Thoracic aorta (tissue), 2 donors: Measurements from ENCODE around the gene ICA1L. TPM values are rescaled to one million over a fixed set of nuclear protein-coding genes. Genes with fewer than 3 reads are reported as not detected.
"Not testable (repeated sequence)": the region's sequence is repeated elsewhere in the genome, so short reads cannot be mapped to it uniquely, and the experiment has no call there.

Source experiments
- ATAC-seq: fragments of 150-250 bp; one replicate; pipeline ENCODE4 v1.8.0; 2017; ENCODE audit warnings: low read depth; ENCODE audit not compliant: insufficient number of reproducible peaks, low FRiP score
- DNase-seq: peaks from one replicate; pipeline ENCODE4 v3.0.0-alpha.2; 2020; ENCODE audit warnings: low spot score
- H3K27ac ChIP-seq, 2 donors: fragments of 200-600 bp; sonication (generic); 1 replicate in 1 of 2; 2 replicates in 1 of 2; pipeline ENCODE4 v1.5.1; 2016; ENCODE audit warnings: mild to moderate bottlenecking in 2 of 2, moderate library complexity in 2 of 2
- H3K27me3 ChIP-seq: fragments of 200-600 bp; sonication (generic); replicated peaks from 2 replicates; pipeline ENCODE4 v1.6.0; 2016; ENCODE audit warnings: mild to moderate bottlenecking; ENCODE audit not compliant: insufficient read depth
- H3K36me3 ChIP-seq: fragments of 200-600 bp; sonication (generic); one replicate; pipeline ENCODE4 v1.5.1; 2016
- H3K4me1 ChIP-seq, 2 donors: fragments of 200-600 bp; sonication (generic); 1 replicate in 1 of 2; 2 replicates in 1 of 2; pipeline versions ENCODE4 v1.5.1 to v1.6.0; 2016; ENCODE audit warnings: low read depth in 2 of 2, mild to moderate bottlenecking in 1 of 2; ENCODE audit not compliant: control insufficient read depth in 1 of 2
- H3K4me3 ChIP-seq: fragments of 200-600 bp; sonication (generic); 2 replicates; pipeline ENCODE4 v1.5.1; 2016; ENCODE audit warnings: mild to moderate bottlenecking
- H3K9me3 ChIP-seq: fragments of 200-600 bp; sonication (generic); 2 replicates; pipeline ENCODE4 v1.5.1; 2016
- total RNA-seq, 2 donors: library from RNA; depleted of rRNA; stranded (reverse); fragments of >200 nt; gene quantifications; one replicate each; pipeline versions ENCODE4 v1.1.0 to v1.2.3, GENCODE V29; 2016
- TF ChIP-seq, protein P1 (sequence below): fragments of 200-600 bp; sonication (generic); IDR thresholded peaks from one replicate; pipeline ENCODE4 v1.5.1; 2019; ENCODE audit warnings: antibody characterized with exemption

The ICA1L gene
- total RNA-seq, 2 donors from 2014 or later: 12.9 to 13.7 TPM

GRCh38 chr2:202858601-202859000 is 13.0 kb downstream of the ICA1L start:
- no peak for ATAC-seq
- TF ChIP-seq, protein P1, sequence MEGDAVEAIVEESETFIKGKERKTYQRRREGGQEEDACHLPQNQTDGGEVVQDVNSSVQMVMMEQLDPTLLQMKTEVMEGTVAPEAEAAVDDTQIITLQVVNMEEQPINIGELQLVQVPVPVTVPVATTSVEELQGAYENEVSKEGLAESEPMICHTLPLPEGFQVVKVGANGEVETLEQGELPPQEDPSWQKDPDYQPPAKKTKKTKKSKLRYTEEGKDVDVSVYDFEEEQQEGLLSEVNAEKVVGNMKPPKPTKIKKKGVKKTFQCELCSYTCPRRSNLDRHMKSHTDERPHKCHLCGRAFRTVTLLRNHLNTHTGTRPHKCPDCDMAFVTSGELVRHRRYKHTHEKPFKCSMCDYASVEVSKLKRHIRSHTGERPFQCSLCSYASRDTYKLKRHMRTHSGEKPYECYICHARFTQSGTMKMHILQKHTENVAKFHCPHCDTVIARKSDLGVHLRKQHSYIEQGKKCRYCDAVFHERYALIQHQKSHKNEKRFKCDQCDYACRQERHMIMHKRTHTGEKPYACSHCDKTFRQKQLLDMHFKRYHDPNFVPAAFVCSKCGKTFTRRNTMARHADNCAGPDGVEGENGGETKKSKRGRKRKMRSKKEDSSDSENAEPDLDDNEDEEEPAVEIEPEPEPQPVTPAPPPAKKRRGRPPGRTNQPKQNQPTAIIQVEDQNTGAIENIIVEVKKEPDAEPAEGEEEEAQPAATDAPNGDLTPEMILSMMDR: no peak

GRCh38 chr2:202849343-202849742 is 22.2 kb downstream of the ICA1L start:
- H3K4me1 ChIP-seq, DNase-seq: not testable (repeated sequence)

More at GRCh38 chr2:202858601-202859000, 13.0 kb downstream of the ICA1L start:
- no peaks in the 10 kb centered on the region for H3K4me1 ChIP-seq
- no peaks in the 10 kb centered on the region for H3K36me3 ChIP-seq
- H3K27ac ChIP-seq: no peak overlapping the region
- no peaks in the 10 kb centered on the region for H3K9me3 ChIP-seq
- no peaks in the 10 kb centered on the region for H3K27me3 ChIP-seq
- H3K4me3 ChIP-seq: no peak overlapping the region
- DNase-seq: no peak

DNA sequence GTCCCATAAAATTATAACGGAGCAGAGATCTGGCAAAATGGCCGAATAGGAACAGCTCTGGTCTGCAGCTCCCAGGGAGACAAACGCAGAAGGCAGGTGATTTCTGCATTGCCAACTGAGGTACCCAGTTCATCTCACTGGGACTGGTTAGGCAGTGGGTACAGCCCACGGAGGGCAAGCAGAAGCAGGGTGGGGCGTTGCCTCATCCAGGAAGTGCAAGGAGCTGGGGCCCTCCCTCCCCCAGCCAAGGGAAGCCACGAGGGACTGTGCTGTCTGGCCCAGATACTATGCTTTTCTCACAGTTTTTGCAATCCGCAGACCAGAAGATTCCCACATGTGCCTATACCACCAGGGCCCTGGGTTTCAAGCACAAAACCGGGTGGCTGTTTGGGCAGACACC is 22.8 kb downstream of the ICA1L start:
- H3K4me1 ChIP-seq: no peaks in the 10 kb centered on the region
- TF ChIP-seq, protein P1: no peak
- H3K27me3 ChIP-seq: no peaks in the 10 kb centered on the region
- DNase-seq (no peak), ATAC-seq (no peak)
- H3K9me3 ChIP-seq: no peaks in the 10 kb centered on the region
- no peak overlapping the region for H3K4me3 ChIP-seq
- H3K36me3 ChIP-seq: no peaks in the 10 kb centered on the region
- no peak overlapping the region for H3K27ac ChIP-seq

More at GRCh38 chr2:202849343-202849742, 22.2 kb downstream of the ICA1L start:
- not testable (repeated sequence) for H3K4me3 ChIP-seq, H3K36me3 ChIP-seq, H3K27me3 ChIP-seq, ATAC-seq, H3K9me3 ChIP-seq, H3K27ac ChIP-seq

GRCh38 chr2:202847693-202848524 is 23.7 kb downstream of the ICA1L start:
- no peaks in the 10 kb centered on the region for H3K4me1 ChIP-seq
- H3K36me3 ChIP-seq: no peaks in the 10 kb centered on the region
- H3K27me3 ChIP-seq: no peaks in the 10 kb centered on the region
- DNase-seq (no peak), ATAC-seq (no peak)
- H3K27ac ChIP-seq: no peak overlapping the region
- no peak overlapping the region for H3K4me3 ChIP-seq
- H3K9me3 ChIP-seq: no peaks in the 10 kb centered on the region
- TF ChIP-seq, protein P1: no peak

- no peaks in the 10 kb centered on the region for H3K9me3 ChIP-seq
- TF ChIP-seq, protein P1: no peak
- H3K27me3 ChIP-seq: no peaks in the 10 kb centered on the region
- no peak overlapping the region for H3K4me3 ChIP-seq
- H3K36me3 ChIP-seq: no peaks in the 10 kb centered on the region
- DNase-seq: no peak
- no peak overlapping the region for H3K27ac ChIP-seq
- no peak for ATAC-seq
- no peaks in the 10 kb centered on the region for H3K4me1 ChIP-seq
These were observed 26.9 kb downstream of the ICA1L start for GRCh38 chr2:202844656-202845055.
